HL-60/S4 treated with phorbol 12-myristate 13-acetate at 8.2 ng/mL for 4 days and 3 days (cell line): ENCODE data around the gene MAGI2.

ENCODE experiments used
- in situ Hi-C: fragments of 300-500 bp; cut with MboI; formaldehyde crosslinking; loops from 2 replicates; pipeline ENCODE4 v1.15.0; 2022; ENCODE audit warnings: low sequenced_read_pairs

MAGI2 gene

GRCh38 chr7:79453558-79454360 is at the start of gene MAGI2:
TSS of gene MAGI2 (minus strand) at chr7:79453667. CDS start at chr7:79453320, 347 bp downstream.
- in situ Hi-C loops = no loop called here

- in situ Hi-C loops = no loop called here
These were observed 48.7 kb upstream of the MAGI2 start for GRCh38 chr7:79502151-79502550.

- in situ Hi-C loops = no loop called here
These were observed 47.3 kb upstream of the MAGI2 start for GRCh38 chr7:79500759-79501158.

- in situ Hi-C loops = no loop called here
These were observed 44.3 kb upstream of the MAGI2 start for GRCh38 chr7:79497728-79498127.

GRCh38 chr7:79495544-79496272 is 42.2 kb upstream of the MAGI2 start:
- in situ Hi-C loops = no loop called here

- in situ Hi-C loops = no loop called here
These were observed 40.6 kb upstream of the MAGI2 start for GRCh38 chr7:79494046-79494445.

GRCh38 chr7:79489371-79489770 is 35.9 kb upstream of the MAGI2 start:
- in situ Hi-C loops = no loop called here

GRCh38 chr7:79478386-79478785 is 24.9 kb upstream of the MAGI2 start:
- in situ Hi-C loops = no loop called here

- in situ Hi-C loops = no loop called here
These were observed 22.0 kb upstream of the MAGI2 start for GRCh38 chr7:79475455-79475854.

- in situ Hi-C loops = no loop called here
These were observed 18.2 kb upstream of the MAGI2 start for GRCh38 chr7:79471699-79472098.

- in situ Hi-C loops = no loop called here
These were observed 17.8 kb upstream of the MAGI2 start for GRCh38 chr7:79471283-79471682.

GRCh38 chr7:79465551-79465950 is 12.1 kb upstream of the MAGI2 start:
- in situ Hi-C loops = no loop called here

- in situ Hi-C loops = no loop called here
These were observed 10.6 kb upstream of the MAGI2 start for GRCh38 chr7:79464051-79464450.

GRCh38 chr7:79462390-79462789 is 8.9 kb upstream of the MAGI2 start:
- in situ Hi-C loops = no loop called here

GRCh38 chr7:79461660-79462059 is 8.2 kb upstream of the MAGI2 start:
- in situ Hi-C loops = no loop called here

GRCh38 chr7:79459381-79459780 is 5.9 kb upstream of the MAGI2 start:
- in situ Hi-C loops = no loop called here

GRCh38 chr7:79458796-79459195 is 5.3 kb upstream of the MAGI2 start:
- in situ Hi-C loops = no loop called here

- in situ Hi-C loops = no loop called here
These were observed 1.8 kb upstream of the MAGI2 start for GRCh38 chr7:79455173-79455790.

- in situ Hi-C loops = no loop called here
These were observed 994 bp upstream of the MAGI2 start for GRCh38 chr7:79454361-79454960.

GRCh38 chr7:79453266-79453557 is 255 bp downstream of the MAGI2 start:
- in situ Hi-C loops = no loop called here

- in situ Hi-C loops = no loop called here
These were observed 787 bp downstream of the MAGI2 start for GRCh38 chr7:79452495-79453265.
